A549 treated with Mapracorat at 1 μM for 4 hours (cell line): ENCODE results near the gene SUPV3L1. TPM values are rescaled to one million over a fixed set of nuclear protein-coding genes. Genes with fewer than 3 reads are reported as not detected.

Source experiments
- total RNA-seq: library from RNA; stranded (reverse); fragments of 200-300 nt; extraction: Qiagen RNA extraction; gene quantifications from 5 replicates; pipeline ENCODE4 v1.2.3, GENCODE V29; 2022

SUPV3L1 gene
- 28.8 to 33.7 TPM (median 32.1 TPM) in 5 replicates for total RNA-seq

GRCh38 chr10:69179743-69180524 is at the start of gene SUPV3L1:
Gene SUPV3L1 (plus strand): TSS chr10:69180234. CDS start chr10:69180292, 58 bp downstream.

GRCh38 chr10:69220041-69220451 is 40.0 kb downstream of the SUPV3L1 start, which contains the start of gene HKDC1:
Gene HKDC1 (plus strand): TSS chr10:69220332. CDS start chr10:69220436, 104 bp downstream.

Other genes with a start within 250 kb of the SUPV3L1 start
- 116 to 145 TPM (median 129 TPM) in 5 replicates for gene DDX21, start 224.1 kb upstream of the SUPV3L1 start, total RNA-seq
- gene KIFBP, start 191.4 kb upstream of the SUPV3L1 start, total RNA-seq = 38.4 to 45.4 TPM (median 44.7 TPM) in 5 replicates
- gene SRGN, start 92.1 kb upstream of the SUPV3L1 start, total RNA-seq = 75.6 to 114 TPM (median 79.1 TPM) in 5 replicates
- gene VPS26A, start 56.1 kb upstream of the SUPV3L1 start, total RNA-seq = 47.7 to 66.3 TPM (median 51.3 TPM) in 5 replicates
- 8.7 to 13.7 TPM (median 10.3 TPM) in 5 replicates for gene HKDC1, start 40.1 kb downstream of the SUPV3L1 start, total RNA-seq
- gene HK1, start 98.3 kb downstream of the SUPV3L1 start, total RNA-seq = 37.9 to 41.4 TPM (median 39.6 TPM) in 5 replicates
- gene TACR2, start 236.7 kb downstream of the SUPV3L1 start, total RNA-seq = 0.08 to 0.19 TPM (median 0.14 TPM) in 5 replicates